KOPT-K1 (cell line): Measurements from ENCODE around the gene LRMDA.

Experiments
- H3K27ac ChIP-seq: fragments of 200-600 bp; sonication (generic); 2 replicates; pipeline ENCODE4 v1.5.1; 2016; ENCODE audit warnings: antibody characterized with exemption, mild to moderate bottlenecking, low read depth, low read length; ENCODE audit not compliant: poor library complexity, severe bottlenecking
- H3K36me3 ChIP-seq: fragments of 200-600 bp; sonication (generic); 2 replicates; pipeline ENCODE4 v1.5.1; 2017; ENCODE audit warnings: antibody characterized with exemption, mild to moderate bottlenecking, low read length, moderate library complexity; ENCODE audit not compliant: insufficient read depth
- H3K9me3 ChIP-seq: fragments of 200-600 bp; sonication (generic); 2 replicates; pipeline ENCODE4 v1.5.1; 2017; ENCODE audit warnings: antibody characterized with exemption, low read length, mild to moderate bottlenecking; ENCODE audit not compliant: insufficient read depth, poor library complexity, severe bottlenecking

The LRMDA gene

GRCh38 chr10:75771606-75772005 is 340.2 kb downstream of the LRMDA start:
- no peaks in the 10 kb centered on the region for H3K36me3 ChIP-seq
- H3K9me3 ChIP-seq, result no peaks in the 10 kb centered on the region
- H3K27ac ChIP-seq, result no peak overlapping the region

DNA sequence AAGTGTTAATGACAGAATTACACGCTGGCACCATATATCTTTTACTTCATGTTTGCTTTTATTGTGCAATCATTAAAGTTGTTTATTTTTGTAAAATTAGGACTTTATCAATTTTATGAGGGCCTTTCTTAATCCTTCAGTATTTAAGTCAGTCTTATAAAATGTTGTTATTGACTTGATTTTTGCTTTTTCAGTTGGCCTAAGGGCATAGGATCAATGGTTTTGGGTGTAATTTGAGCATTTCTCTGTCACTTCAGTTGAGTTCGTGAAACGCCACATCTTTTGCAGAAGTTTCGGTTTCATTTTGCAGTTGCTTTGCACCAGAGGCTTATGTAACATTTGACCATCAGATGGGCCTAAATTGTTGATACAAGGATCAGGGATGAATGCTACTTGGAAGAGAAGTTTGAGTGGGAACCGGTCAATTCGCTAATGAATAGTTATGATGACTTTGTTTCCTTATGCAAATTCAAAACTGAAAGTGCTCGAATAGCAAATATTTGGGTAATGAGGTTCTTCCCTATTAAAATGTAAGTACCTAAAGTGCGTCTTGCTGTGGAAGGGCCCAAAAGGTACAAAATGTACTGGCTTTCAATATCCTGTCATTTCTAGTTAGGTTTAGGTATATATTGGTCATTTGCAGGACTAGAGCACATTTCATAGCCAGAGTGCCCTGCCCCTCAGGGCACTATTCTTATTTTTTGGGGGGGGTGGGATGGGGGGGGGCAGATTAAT is 340.9 kb downstream of the LRMDA start:
- H3K9me3 ChIP-seq, result no peaks in the 10 kb centered on the region
- no peak overlapping the region for H3K27ac ChIP-seq
- no peaks in the 10 kb centered on the region for H3K36me3 ChIP-seq

GRCh38 chr10:75773231-75773780 is 341.9 kb downstream of the LRMDA start:
- no peaks in the 10 kb centered on the region for H3K9me3 ChIP-seq
- no peak overlapping the region for H3K27ac ChIP-seq
- no peaks in the 10 kb centered on the region for H3K36me3 ChIP-seq

- no peaks in the 10 kb centered on the region for H3K9me3 ChIP-seq
- H3K27ac ChIP-seq, result no peak overlapping the region
- H3K36me3 ChIP-seq, result no peaks in the 10 kb centered on the region
Observed at GRCh38 chr10:75773813-75774782, 342.7 kb downstream of the LRMDA start.

GRCh38 chr10:75774783-75775490 is 343.5 kb downstream of the LRMDA start:
- H3K36me3 ChIP-seq, result no peaks in the 10 kb centered on the region
- H3K9me3 ChIP-seq, result no peaks in the 10 kb centered on the region
- no peak overlapping the region for H3K27ac ChIP-seq

DNA sequence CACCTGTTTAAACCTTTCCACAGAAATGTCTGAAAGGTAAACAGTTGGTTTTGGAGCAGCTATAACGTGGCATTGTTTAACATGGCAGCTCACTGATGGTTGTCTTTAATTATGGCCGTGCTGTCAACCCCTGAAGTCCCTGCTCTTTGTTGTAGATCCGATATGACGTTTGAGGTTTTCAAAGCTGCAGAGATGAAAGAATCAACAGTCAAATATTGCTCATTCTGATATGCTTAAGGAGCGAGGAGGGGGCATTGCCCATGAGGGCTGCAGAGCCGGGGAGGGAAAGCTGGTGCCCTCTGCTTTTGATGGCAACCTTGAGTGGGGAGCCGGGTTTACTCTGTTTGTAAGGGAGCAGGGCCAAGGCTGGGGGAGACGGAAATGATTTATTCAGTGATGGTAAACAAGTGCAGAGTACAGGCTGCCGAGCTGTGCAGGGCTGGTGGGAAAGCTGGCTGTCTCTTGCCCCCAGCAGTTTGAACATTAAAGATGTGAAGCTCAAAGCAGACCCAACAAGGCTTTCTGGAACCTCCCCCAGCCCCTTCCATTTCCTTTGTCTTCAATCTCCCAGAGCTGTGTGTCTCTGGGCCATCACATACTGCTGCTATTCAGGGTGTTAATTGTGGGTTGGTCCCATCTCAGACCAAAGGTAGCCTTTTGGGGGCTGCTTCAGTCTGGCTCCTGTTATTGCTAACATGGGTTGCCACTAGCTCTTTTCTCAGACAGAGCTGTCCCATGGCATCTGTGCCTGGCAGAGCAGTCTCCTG is 345.5 kb downstream of the LRMDA start:
- Histone ChIP-seq H3K9me3 (no peaks in the 10 kb centered on the region), H3K27ac (no peak overlapping the region), H3K36me3 (no peaks in the 10 kb centered on the region)

DNA sequence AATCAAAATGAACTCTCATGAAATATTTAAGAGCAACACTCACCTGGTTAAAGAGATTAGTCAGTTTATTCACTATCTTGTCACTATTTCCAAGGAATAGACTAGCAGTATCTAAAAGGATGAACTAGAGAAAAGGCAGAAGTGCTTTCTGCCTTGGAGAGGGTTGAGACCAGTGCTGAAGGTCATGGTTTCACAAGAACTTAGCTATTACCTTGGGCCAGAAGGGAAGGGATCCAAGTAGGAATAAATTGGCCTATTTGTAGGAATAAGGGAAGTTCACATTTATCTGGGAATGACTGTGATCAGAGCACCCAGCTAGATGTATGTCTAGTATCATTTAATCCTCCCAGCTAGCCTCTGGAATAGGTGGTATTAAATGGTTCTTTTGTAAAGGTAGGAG is 347.2 kb downstream of the LRMDA start:
- Histone ChIP-seq H3K9me3 (no peaks in the 10 kb centered on the region), H3K27ac (no peak overlapping the region), H3K36me3 (no peaks in the 10 kb centered on the region)

DNA sequence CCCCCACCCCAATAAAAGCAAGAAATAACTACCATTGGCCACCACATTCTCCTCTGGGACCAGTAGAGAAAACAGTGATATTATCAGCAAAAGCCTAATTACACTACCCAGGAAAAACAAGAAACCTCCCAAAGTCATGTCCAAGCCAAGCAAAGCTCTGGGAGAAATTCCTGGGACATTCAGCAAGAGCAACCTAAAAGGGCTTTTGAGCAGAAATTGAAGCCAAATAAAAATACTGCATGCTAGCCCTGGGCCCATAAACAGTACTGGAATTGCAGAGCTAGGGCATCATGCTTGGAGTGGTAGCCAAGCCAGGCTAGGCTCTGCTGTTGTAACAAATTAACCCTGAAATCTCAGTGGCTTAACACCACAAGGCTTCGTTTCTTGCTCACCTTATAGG is 347.9 kb downstream of the LRMDA start:
- no peaks in the 10 kb centered on the region for H3K9me3 ChIP-seq
- H3K27ac ChIP-seq, result no peak overlapping the region
- no peaks in the 10 kb centered on the region for H3K36me3 ChIP-seq

DNA sequence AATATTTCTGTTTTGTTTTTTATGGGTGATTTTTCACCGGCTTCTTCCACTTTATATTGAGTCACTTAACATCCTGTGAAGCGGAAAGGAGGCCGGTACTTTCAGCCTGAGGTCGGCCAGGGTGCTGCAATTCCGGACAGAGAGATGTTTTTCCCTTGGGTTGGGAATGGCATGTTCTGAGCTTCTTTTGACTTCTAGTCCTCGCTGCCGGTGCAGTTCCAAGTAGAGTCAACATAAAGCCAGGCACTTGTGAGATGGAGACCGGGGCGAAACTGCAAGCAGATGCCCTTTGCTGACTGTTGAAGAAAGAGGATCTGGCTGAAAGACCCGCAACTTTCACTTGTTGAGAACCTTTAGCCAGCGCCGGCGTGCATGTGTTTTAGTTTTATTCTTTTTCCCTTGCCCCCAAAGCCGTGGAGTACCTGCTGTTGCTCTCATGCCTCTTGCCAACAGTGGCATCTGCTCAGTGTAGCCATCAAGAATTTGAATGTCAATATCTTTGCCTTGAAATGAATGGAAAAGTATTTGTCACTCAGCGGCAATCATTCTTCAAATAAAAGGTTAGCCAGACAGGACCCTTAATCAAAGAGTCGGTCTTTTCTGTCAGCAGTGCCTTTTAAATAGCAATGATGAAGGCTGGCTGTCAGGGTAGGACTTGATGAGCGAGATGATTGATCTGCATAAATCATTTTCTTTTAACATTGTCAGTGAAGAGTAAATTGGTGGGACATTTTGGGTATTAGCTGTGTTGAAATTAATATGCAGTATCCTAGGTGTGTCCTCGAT is 351.2 kb downstream of the LRMDA start:
- H3K27ac ChIP-seq, result no peak overlapping the region
- no peaks in the 10 kb centered on the region for H3K36me3 ChIP-seq
- no peaks in the 10 kb centered on the region for H3K9me3 ChIP-seq

GRCh38 chr10:75788394-75789205 is 357.2 kb downstream of the LRMDA start:
- no peak overlapping the region for H3K27ac ChIP-seq
- H3K9me3 ChIP-seq, result no peaks in the 10 kb centered on the region
- H3K36me3 ChIP-seq, result no peaks in the 10 kb centered on the region

GRCh38 chr10:75793848-75794247 is 362.4 kb downstream of the LRMDA start:
- Histone ChIP-seq H3K9me3 (no peaks in the 10 kb centered on the region), H3K27ac (no peak overlapping the region), H3K36me3 (no peaks in the 10 kb centered on the region)

DNA sequence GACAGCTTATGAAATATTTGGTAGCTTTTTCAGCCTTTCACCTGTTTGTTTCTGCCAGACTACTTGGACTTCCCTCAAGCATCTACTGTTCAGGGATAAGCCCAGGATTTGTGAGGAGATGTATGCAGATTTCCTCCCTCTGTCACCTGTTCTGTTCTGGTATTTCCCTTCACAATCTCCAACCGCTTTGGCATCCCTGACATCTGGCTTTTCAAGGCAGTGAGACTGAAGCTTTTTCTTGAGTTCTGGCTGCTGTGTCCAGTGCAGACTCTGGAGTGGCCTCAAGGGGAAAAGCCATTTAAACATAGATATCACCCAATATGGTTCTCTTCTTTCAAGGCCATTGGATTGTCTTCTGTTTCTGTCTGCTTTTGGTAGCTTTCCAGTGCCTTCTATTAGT is 369.7 kb downstream of the LRMDA start:
- H3K36me3 ChIP-seq, result no peaks in the 10 kb centered on the region
- no peak overlapping the region for H3K27ac ChIP-seq
- no peaks in the 10 kb centered on the region for H3K9me3 ChIP-seq

- H3K27ac ChIP-seq, result no peak overlapping the region
- no peaks in the 10 kb centered on the region for H3K36me3 ChIP-seq
- no peaks in the 10 kb centered on the region for H3K9me3 ChIP-seq
Observed at GRCh38 chr10:75801661-75802060, 370.2 kb downstream of the LRMDA start.
